ENCODE data around the gene MAP3K21.

Gene MAP3K21

GRCh38 chr1:233294913-233295236 lies 32.6 kb upstream of the MAP3K21 start:
- no peak overlapping the region for H2BK15ac ChIP-seq (ENCODE audit: low read depth, poor library complexity, severe bottlenecking)
- H3K27me3 ChIP-seq (ENCODE audit: control insufficient read depth in 1 of 2, insufficient read depth in 1 of 2, low read length in 2 of 2), result no peaks in the 10 kb centered on the region
- H3K23ac ChIP-seq (ENCODE audit: low read length in 2 of 2), result no peak overlapping the region
- peak overlapping the region; percentile 72 for H3K4me2 ChIP-seq (ENCODE audit: low read length, poor library complexity, severe bottlenecking)
- peak overlapping the region; percentile 91 for H2AFZ ChIP-seq (ENCODE audit: low read depth, low read length)
- no peaks in the 10 kb centered on the region for H3K9me3 ChIP-seq (ENCODE audit: control insufficient read depth, low read length)
- peak overlapping the region; percentile 30 for H4K8ac ChIP-seq (ENCODE audit: low read length)
- H2BK120ac ChIP-seq (ENCODE audit: low read depth, low read length), result no peak overlapping the region
- peaks cover 5% of the 10 kb centered on the region for H3K4me1 ChIP-seq (ENCODE audit: control insufficient read depth, insufficient read depth, low read depth, low read length)
- no peak overlapping the region for H2BK5ac ChIP-seq (ENCODE audit: low read depth, low read length, poor library complexity, severe bottlenecking)
- H3K4me3 ChIP-seq (ENCODE audit: insufficient read depth in 1 of 2, low read depth in 1 of 2, low read length in 2 of 2), result peak overlapping the region; percentile 92 to 93
- H2AK5ac ChIP-seq (ENCODE audit: low read length, severe bottlenecking), result no peak overlapping the region
- H3K18ac ChIP-seq (ENCODE audit: low read depth in 1 of 2, low read length in 2 of 2), result peak overlapping the region; percentile 74 to 96
- peak overlapping the region in 1 of 2 experiments; percentile 95 for H3K4ac ChIP-seq (ENCODE audit: low read depth in 1 of 2, low read length in 2 of 2)
- peaks cover 6% of the 10 kb centered on the region for H3K79me1 ChIP-seq (replicated peaks; ENCODE audit: low read length, poor library complexity, severe bottlenecking)
- H3K27ac ChIP-seq (ENCODE audit: low read length, poor library complexity, severe bottlenecking), result peak overlapping the region; percentile 89
- H4K91ac ChIP-seq (ENCODE audit: low read length), result peak overlapping the region; percentile 98
- peaks cover 0 to 3% of the 10 kb centered on the region in 2 experiments for H3K36me3 ChIP-seq (ENCODE audit: control insufficient read depth in 1 of 2, insufficient read depth in 2 of 2, low read depth in 1 of 2, low read length in 2 of 2)
- peak; percentile 82 for DNase-seq
- H3K9ac ChIP-seq (ENCODE audit: low read length), result peak overlapping the region; percentile 89
- WGBS, result 2% methylated on average over 8 of the region's 8 CpGs
- H2BK12ac ChIP-seq (ENCODE audit: low read length in 2 of 2), result peak overlapping the region in 1 of 2 experiments; percentile 18
- no peak overlapping the region for H3K14ac ChIP-seq (ENCODE audit: low read length in 2 of 2)

GRCh38 chr1:233295237-233295974 lies 32.1 kb upstream of the MAP3K21 start, which contains the start of gene PCNX2:
Gene PCNX2 (minus strand): TSS chr1:233295725. CDS start chr1:233295478, 247 bp downstream.
- Histone ChIP-seq H3K79me1 (replicated peaks; ENCODE audit: low read length, poor library complexity, severe bottlenecking) (peaks cover 6% of the 10 kb centered on the region), H3K4me1 (ENCODE audit: control insufficient read depth, insufficient read depth, low read depth, low read length) (peaks cover 5% of the 10 kb centered on the region), H3K27ac (ENCODE audit: low read length, poor library complexity, severe bottlenecking) (peak within 1 kb of the TSS; percentile 89), H2BK12ac (ENCODE audit: low read length in 2 of 2) (peak within 1 kb of the TSS; percentile 90 to 93), H3K9me3 (ENCODE audit: control insufficient read depth, low read length) (no peaks in the 10 kb centered on the region), H3K27me3 (ENCODE audit: control insufficient read depth in 1 of 2, insufficient read depth in 1 of 2, low read length in 2 of 2) (no peaks in the 10 kb centered on the region), H3K18ac (ENCODE audit: low read depth in 1 of 2, low read length in 2 of 2) (peak within 1 kb of the TSS; percentile 74 to 96), H2BK5ac (ENCODE audit: low read depth, low read length, poor library complexity, severe bottlenecking) (peak within 1 kb of the TSS; percentile 33), H2AK5ac (ENCODE audit: low read length, severe bottlenecking) (no peak within 1 kb of the TSS), H3K9ac (ENCODE audit: low read length) (peak within 1 kb of the TSS; percentile 89), H4K91ac (ENCODE audit: low read length) (peak within 1 kb of the TSS; percentile 98), H2BK120ac (ENCODE audit: low read depth, low read length) (peak within 1 kb of the TSS; percentile 77), H3K36me3 (ENCODE audit: control insufficient read depth in 1 of 2, insufficient read depth in 2 of 2, low read depth in 1 of 2, low read length in 2 of 2) (peaks cover 0 to 3% of the 10 kb centered on the region in 2 experiments), H2BK15ac (ENCODE audit: low read depth, poor library complexity, severe bottlenecking) (peak within 1 kb of the TSS; percentile 0), H4K8ac (ENCODE audit: low read length) (peak within 1 kb of the TSS; percentile 67), H3K4me2 (ENCODE audit: low read length, poor library complexity, severe bottlenecking) (peak within 1 kb of the TSS; percentile 72), H3K4ac (ENCODE audit: low read depth in 1 of 2, low read length in 2 of 2) (peak within 1 kb of the TSS; percentile 82 to 95), H2AFZ (ENCODE audit: low read depth, low read length) (peak within 1 kb of the TSS; percentile 91), H3K4me3 (ENCODE audit: insufficient read depth in 1 of 2, low read depth in 1 of 2, low read length in 2 of 2) (peak within 1 kb of the TSS; percentile 92 to 93), H3K23ac (ENCODE audit: low read length in 2 of 2) (peak within 1 kb of the TSS in 1 of 2 experiments; percentile 90), H3K14ac (ENCODE audit: low read length in 2 of 2) (peak within 1 kb of the TSS in 1 of 2 experiments; percentile 98)
- DNase-seq, result peak; percentile 53
- WGBS, result under 1% methylated on average over 54 of the region's 54 CpGs

GRCh38 chr1:233295975-233296322 lies 31.6 kb upstream of the MAP3K21 start:
- H3K9me3 ChIP-seq (ENCODE audit: control insufficient read depth, low read length), result peaks cover under 1% of the 10 kb centered on the region
- peaks cover 0 to under 1% of the 10 kb centered on the region in 2 experiments for H3K36me3 ChIP-seq (ENCODE audit: control insufficient read depth in 1 of 2, insufficient read depth in 2 of 2, low read depth in 1 of 2, low read length in 2 of 2)
- no peak overlapping the region for H3K18ac ChIP-seq (ENCODE audit: low read depth in 1 of 2, low read length in 2 of 2)
- peaks cover 5% of the 10 kb centered on the region for H3K4me1 ChIP-seq (ENCODE audit: control insufficient read depth, insufficient read depth, low read depth, low read length)
- no peak overlapping the region for H3K14ac ChIP-seq (ENCODE audit: low read length in 2 of 2)
- no peak overlapping the region for H3K27ac ChIP-seq (ENCODE audit: low read length, poor library complexity, severe bottlenecking)
- H2BK12ac ChIP-seq (ENCODE audit: low read length in 2 of 2), result no peak overlapping the region
- no peak overlapping the region for H2BK15ac ChIP-seq (ENCODE audit: low read depth, poor library complexity, severe bottlenecking)
- H3K4me2 ChIP-seq (ENCODE audit: low read length, poor library complexity, severe bottlenecking), result no peak overlapping the region
- WGBS, result 21% methylated on average over 5 of the region's 5 CpGs
- H3K4me3 ChIP-seq (ENCODE audit: insufficient read depth in 1 of 2, low read depth in 1 of 2, low read length in 2 of 2), result peak overlapping the region in 1 of 2 experiments; percentile 93
- DNase-seq, result peak; percentile 2
- no peak overlapping the region for H4K8ac ChIP-seq (ENCODE audit: low read length)
- no peak overlapping the region for H2BK5ac ChIP-seq (ENCODE audit: low read depth, low read length, poor library complexity, severe bottlenecking)
- no peaks in the 10 kb centered on the region for H3K27me3 ChIP-seq (ENCODE audit: control insufficient read depth in 1 of 2, insufficient read depth in 1 of 2, low read length in 2 of 2)
- H3K79me1 ChIP-seq (replicated peaks; ENCODE audit: low read length, poor library complexity, severe bottlenecking), result peaks cover 3% of the 10 kb centered on the region
- no peak overlapping the region for H3K4ac ChIP-seq (ENCODE audit: low read depth in 1 of 2, low read length in 2 of 2)
- H4K91ac ChIP-seq (ENCODE audit: low read length), result no peak overlapping the region
- H3K23ac ChIP-seq (ENCODE audit: low read length in 2 of 2), result no peak overlapping the region
- peak overlapping the region; percentile 89 for H3K9ac ChIP-seq (ENCODE audit: low read length)
- H2BK120ac ChIP-seq (ENCODE audit: low read depth, low read length), result no peak overlapping the region
- H2AK5ac ChIP-seq (ENCODE audit: low read length, severe bottlenecking), result no peak overlapping the region
- no peak overlapping the region for H2AFZ ChIP-seq (ENCODE audit: low read depth, low read length)

GRCh38 chr1:233299450-233299849 lies 28.1 kb upstream of the MAP3K21 start:
- Histone ChIP-seq H3K23ac (ENCODE audit: low read length in 2 of 2) (no peak overlapping the region), H3K9me3 (ENCODE audit: control insufficient read depth, low read length) (peaks cover 8% of the 10 kb centered on the region), H3K14ac (ENCODE audit: low read length in 2 of 2) (no peak overlapping the region), H2BK5ac (ENCODE audit: low read depth, low read length, poor library complexity, severe bottlenecking) (no peak overlapping the region), H2BK15ac (ENCODE audit: low read depth, poor library complexity, severe bottlenecking) (no peak overlapping the region), H2AK5ac (ENCODE audit: low read length, severe bottlenecking) (no peak overlapping the region), H3K4me1 (ENCODE audit: control insufficient read depth, insufficient read depth, low read depth, low read length) (peaks cover 4% of the 10 kb centered on the region), H4K91ac (ENCODE audit: low read length) (no peak overlapping the region), H3K9ac (ENCODE audit: low read length) (no peak overlapping the region), H3K4me2 (ENCODE audit: low read length, poor library complexity, severe bottlenecking) (no peak overlapping the region), H4K8ac (ENCODE audit: low read length) (no peak overlapping the region), H2AFZ (ENCODE audit: low read depth, low read length) (no peak overlapping the region), H3K18ac (ENCODE audit: low read depth in 1 of 2, low read length in 2 of 2) (no peak overlapping the region), H3K79me1 (replicated peaks; ENCODE audit: low read length, poor library complexity, severe bottlenecking) (no peaks in the 10 kb centered on the region), H3K27me3 (ENCODE audit: control insufficient read depth in 1 of 2, insufficient read depth in 1 of 2, low read length in 2 of 2) (no peaks in the 10 kb centered on the region), H3K27ac (ENCODE audit: low read length, poor library complexity, severe bottlenecking) (no peak overlapping the region), H3K36me3 (ENCODE audit: control insufficient read depth in 1 of 2, insufficient read depth in 2 of 2, low read depth in 1 of 2, low read length in 2 of 2) (no peaks in the 10 kb centered on the region), H3K4me3 (ENCODE audit: insufficient read depth in 1 of 2, low read depth in 1 of 2, low read length in 2 of 2) (no peak overlapping the region), H2BK12ac (ENCODE audit: low read length in 2 of 2) (no peak overlapping the region), H2BK120ac (ENCODE audit: low read depth, low read length) (no peak overlapping the region), H3K4ac (ENCODE audit: low read depth in 1 of 2, low read length in 2 of 2) (no peak overlapping the region)
- DNase-seq, result no peak
- 65% methylated on average over 4 of the region's 5 CpGs for WGBS
